ENCODE measurements around the gene SMYD3. TPM values are rescaled to one million over a fixed set of nuclear protein-coding genes. Genes with fewer than 3 reads are reported as not detected.

Gene SMYD3
- total RNA-seq, 1 experiment from 2014 or later: 25.5 TPM

- no peak overlapping the region for H4K8ac ChIP-seq (replicated peaks; ENCODE audit: insufficient read length, low read depth, low read length)
- no peak overlapping the region for H3T11ph ChIP-seq (ENCODE audit: low read length)
- H3K23ac ChIP-seq (ENCODE audit: insufficient read length, low read depth, low read length): no peak overlapping the region
- H3K79me2 ChIP-seq (ENCODE audit: insufficient read depth, low read length): no peaks in the 10 kb centered on the region
- H3K18ac ChIP-seq (ENCODE audit: insufficient read length, low read depth, low read length): no peak overlapping the region
- Mint-ChIP-seq H3K4me1 (peaks cover 26 to 29% of the 10 kb centered on the region in 2 experiments), H3K27me3 (ENCODE audit: low read depth) (no peaks in the 10 kb centered on the region; the same call in 1 of the 2 replicates), H3K27ac (no peak overlapping the region), H3K4me3 (no peak overlapping the region), H3K9me3 (no peaks in the 10 kb centered on the region), H3K36me3 (ENCODE audit: insufficient read depth in 1 of 3, low read depth in 3 of 3) (no peaks in the 10 kb centered on the region)
- H2BK12ac ChIP-seq (ENCODE audit: insufficient read length, low read depth, low read length): no peak overlapping the region
- H2AFZ ChIP-seq (ENCODE audit: low read length): no peak overlapping the region
- H2BK5ac ChIP-seq (ENCODE audit: insufficient read length, low read length): no peak overlapping the region
- TF ChIP-seq, protein P1, sequence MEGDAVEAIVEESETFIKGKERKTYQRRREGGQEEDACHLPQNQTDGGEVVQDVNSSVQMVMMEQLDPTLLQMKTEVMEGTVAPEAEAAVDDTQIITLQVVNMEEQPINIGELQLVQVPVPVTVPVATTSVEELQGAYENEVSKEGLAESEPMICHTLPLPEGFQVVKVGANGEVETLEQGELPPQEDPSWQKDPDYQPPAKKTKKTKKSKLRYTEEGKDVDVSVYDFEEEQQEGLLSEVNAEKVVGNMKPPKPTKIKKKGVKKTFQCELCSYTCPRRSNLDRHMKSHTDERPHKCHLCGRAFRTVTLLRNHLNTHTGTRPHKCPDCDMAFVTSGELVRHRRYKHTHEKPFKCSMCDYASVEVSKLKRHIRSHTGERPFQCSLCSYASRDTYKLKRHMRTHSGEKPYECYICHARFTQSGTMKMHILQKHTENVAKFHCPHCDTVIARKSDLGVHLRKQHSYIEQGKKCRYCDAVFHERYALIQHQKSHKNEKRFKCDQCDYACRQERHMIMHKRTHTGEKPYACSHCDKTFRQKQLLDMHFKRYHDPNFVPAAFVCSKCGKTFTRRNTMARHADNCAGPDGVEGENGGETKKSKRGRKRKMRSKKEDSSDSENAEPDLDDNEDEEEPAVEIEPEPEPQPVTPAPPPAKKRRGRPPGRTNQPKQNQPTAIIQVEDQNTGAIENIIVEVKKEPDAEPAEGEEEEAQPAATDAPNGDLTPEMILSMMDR (conservative IDR thresholded peaks at IDR 0.05): no peak
- no peak overlapping the region for H3K4me2 ChIP-seq (ENCODE audit: insufficient read depth, insufficient read length, low read length)
- no peaks in the 10 kb centered on the region for H3K79me1 ChIP-seq (ENCODE audit: insufficient read depth, low read depth, low read length, poor library complexity, severe bottlenecking)
- H3K27ac ChIP-seq (ENCODE audit: insufficient read length, low read depth, low read length): no peak overlapping the region
- no peak for DNase-seq
- H3K4me1 ChIP-seq (ENCODE audit: insufficient read depth, low read length): peaks cover 6% of the 10 kb centered on the region; the same call in 1 of the 2 replicates
- H4K20me1 ChIP-seq (ENCODE audit: control insufficient read depth, insufficient read depth, insufficient read length): no peaks in the 10 kb centered on the region
- H2BK120ac ChIP-seq (ENCODE audit: low read depth, low read length, poor library complexity, severe bottlenecking): no peak overlapping the region
- H2BK20ac ChIP-seq (ENCODE audit: low read depth, low read length, poor library complexity, severe bottlenecking): no peak overlapping the region
- no peaks in the 10 kb centered on the region for H3K27me3 ChIP-seq (ENCODE audit: insufficient read depth, low read length)
- no peak overlapping the region for H3K9ac ChIP-seq (ENCODE audit: extremely low read depth, insufficient read length, low read length)
- H4K91ac ChIP-seq (ENCODE audit: insufficient read length, low read depth, low read length): no peak overlapping the region
- no peak overlapping the region for H2AK5ac ChIP-seq (ENCODE audit: insufficient read length, low read length)
- H3K14ac ChIP-seq (ENCODE audit: insufficient read depth, low read length): no peak overlapping the region
- no peak overlapping the region for H2BK15ac ChIP-seq (ENCODE audit: low read depth, low read length)
- no CpG with 5 or more reads among the region's 8 CpGs for WGBS (ENCODE audit: extremely low coverage, insufficient read length, low lambda C conversion rate)
- H4K5ac ChIP-seq (ENCODE audit: insufficient read length, low read depth, low read length): no peak overlapping the region
- H3K9me3 ChIP-seq (ENCODE audit: control insufficient read depth, low read depth, low read length): no peaks in the 10 kb centered on the region
- H3K23me2 ChIP-seq (ENCODE audit: insufficient read length, low read depth, low read length, poor library complexity, severe bottlenecking): no peaks in the 10 kb centered on the region
- no peak overlapping the region for H3K4ac ChIP-seq (ENCODE audit: low read depth, low read length)
- no peak overlapping the region for H3K56ac ChIP-seq (ENCODE audit: insufficient read length, low read depth, low read length)
These were observed 569.0 kb downstream of the SMYD3 start for GRCh38 chr1:245938046-245938435.

Measured in H9 (cell line).